RWPE1 (cell line): ENCODE results near the gene MAP7D3.

ENCODE experiments used
- CTCF ChIA-PET: fragments of 350-600 bp; sonication (Branson Sonifier 250); formaldehyde crosslinking; extraction: SDS; loops from one replicate; lab custom pipeline; 2021; lab: Yijun Ruan, JAX
- POLR2A ChIA-PET: fragments of 400-600 bp; formaldehyde crosslinking; extraction: SDS; loops from one replicate; lab custom pipeline; 2020; ENCODE audit warnings: antibody characterized with exemption; ENCODE audit not compliant: low non-redundant PET; lab: Yijun Ruan, JAX
- DNase-seq: peaks from one replicate; pipeline ENCODE4 v3.0.0; 2012; ENCODE audit warnings: low spot score
- H3K27ac ChIP-seq: fragments of 450-650 bp; 2 replicates; pipeline ENCODE4 v1.5.1; 2017
- TF ChIP-seq, protein P1 (sequence below): fragments of 450-650 bp; conservative IDR thresholded peaks from 2 replicates; pipeline ENCODE4 v1.5.1; 2017; ENCODE audit warnings: low read depth, mild to moderate bottlenecking

The MAP7D3 gene

DNA sequence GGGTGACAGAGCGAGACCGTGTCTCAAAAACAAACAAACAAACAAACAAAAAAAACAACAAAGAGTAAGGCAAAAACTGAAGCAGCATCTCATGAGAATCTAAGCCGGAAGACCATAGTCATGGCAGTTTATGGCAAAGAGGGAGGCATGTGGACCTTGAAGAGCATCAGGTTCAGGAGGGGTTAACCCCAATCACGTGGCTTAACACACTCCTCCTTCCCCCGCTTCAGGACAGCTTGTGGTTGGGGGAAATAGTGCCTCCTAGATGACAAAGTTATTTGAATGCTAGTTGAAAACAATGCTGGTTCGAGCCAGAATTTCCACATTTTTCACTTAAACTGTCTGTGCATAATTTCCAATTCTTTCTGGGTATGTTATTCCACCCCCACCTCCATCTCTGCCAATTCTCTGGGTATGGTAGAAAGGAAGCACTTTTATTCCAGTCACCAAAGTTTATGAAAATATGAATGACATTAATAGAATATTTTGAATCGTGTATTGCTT, 11.7 kb upstream of the MAP7D3 start:
- no peak overlapping the region for H3K27ac ChIP-seq
- DNase-seq = no peak
- CTCF ChIA-PET = no interaction called here
- TF ChIP-seq, protein P1, sequence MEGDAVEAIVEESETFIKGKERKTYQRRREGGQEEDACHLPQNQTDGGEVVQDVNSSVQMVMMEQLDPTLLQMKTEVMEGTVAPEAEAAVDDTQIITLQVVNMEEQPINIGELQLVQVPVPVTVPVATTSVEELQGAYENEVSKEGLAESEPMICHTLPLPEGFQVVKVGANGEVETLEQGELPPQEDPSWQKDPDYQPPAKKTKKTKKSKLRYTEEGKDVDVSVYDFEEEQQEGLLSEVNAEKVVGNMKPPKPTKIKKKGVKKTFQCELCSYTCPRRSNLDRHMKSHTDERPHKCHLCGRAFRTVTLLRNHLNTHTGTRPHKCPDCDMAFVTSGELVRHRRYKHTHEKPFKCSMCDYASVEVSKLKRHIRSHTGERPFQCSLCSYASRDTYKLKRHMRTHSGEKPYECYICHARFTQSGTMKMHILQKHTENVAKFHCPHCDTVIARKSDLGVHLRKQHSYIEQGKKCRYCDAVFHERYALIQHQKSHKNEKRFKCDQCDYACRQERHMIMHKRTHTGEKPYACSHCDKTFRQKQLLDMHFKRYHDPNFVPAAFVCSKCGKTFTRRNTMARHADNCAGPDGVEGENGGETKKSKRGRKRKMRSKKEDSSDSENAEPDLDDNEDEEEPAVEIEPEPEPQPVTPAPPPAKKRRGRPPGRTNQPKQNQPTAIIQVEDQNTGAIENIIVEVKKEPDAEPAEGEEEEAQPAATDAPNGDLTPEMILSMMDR = no peak
- POLR2A ChIA-PET = no interaction called here

DNA sequence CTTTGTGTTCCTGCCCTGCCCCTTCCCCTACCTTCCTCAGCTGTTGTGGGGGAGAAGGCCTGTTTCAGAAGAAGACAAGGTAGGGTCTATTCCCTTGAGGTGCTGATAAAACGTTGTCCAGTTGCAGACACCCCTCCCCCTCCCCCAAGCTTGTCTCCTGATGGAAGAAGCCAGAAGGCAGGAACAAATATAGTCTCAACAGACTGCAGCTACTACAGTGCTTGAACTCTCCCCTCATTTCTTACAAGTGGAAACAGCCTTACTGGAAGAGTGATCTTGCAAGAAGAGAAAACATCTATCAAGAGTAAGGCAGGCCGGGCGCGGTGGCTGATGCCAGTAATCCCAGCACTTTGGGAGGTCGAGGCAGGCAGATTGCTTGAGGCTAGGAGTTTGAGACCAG, 11.0 kb upstream of the MAP7D3 start:
- H3K27ac ChIP-seq = no peak overlapping the region
- POLR2A ChIA-PET = no interaction called here
- TF ChIP-seq, protein P1 = no peak
- CTCF ChIA-PET = no interaction called here
- DNase-seq = no peak

DNA sequence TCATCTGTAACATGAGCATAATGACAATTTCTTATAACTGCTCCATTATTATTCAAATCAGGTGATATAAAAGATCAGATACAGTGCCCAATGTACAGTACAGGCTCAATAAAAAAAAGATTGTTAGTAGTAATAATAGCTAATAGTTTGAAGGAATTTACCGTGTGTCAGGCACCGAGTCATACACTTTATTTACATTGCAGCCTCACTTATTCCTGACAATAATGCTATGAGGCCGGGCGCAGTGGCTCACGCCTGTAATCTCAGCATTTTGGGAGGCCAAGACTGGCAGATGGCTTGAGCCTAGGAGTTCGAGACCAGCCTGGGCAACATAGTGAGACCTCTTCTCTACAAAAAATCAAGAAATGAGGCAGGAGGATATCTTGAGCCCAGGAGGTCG, 10.1 kb upstream of the MAP7D3 start:
- CTCF ChIA-PET = no interaction called here
- TF ChIP-seq, protein P1 = no peak
- no peak overlapping the region for H3K27ac ChIP-seq
- no peak for DNase-seq
- POLR2A ChIA-PET = no interaction called here

DNA sequence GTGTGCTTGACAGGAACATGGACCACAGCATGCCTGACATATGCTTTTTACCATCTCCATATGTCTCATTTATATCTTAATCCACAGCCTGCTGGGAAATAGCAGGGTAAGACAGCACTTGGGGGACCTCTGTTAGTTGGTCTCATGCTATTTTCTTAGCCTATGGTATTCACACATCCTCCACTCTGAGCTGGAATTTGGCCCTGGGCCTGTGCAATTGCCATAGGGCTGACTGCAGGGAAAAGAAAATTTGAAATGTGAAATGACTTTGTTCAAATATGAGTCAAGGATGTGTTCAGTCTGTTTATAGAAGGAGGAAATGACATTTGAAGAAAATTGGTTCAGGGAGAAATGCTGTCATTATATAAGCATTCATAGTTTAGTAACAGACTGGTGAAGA, 9.6 kb upstream of the MAP7D3 start:
- DNase-seq = no peak
- CTCF ChIA-PET = no interaction called here
- POLR2A ChIA-PET = no interaction called here
- no peak overlapping the region for H3K27ac ChIP-seq
- TF ChIP-seq, protein P1 = no peak

DNA sequence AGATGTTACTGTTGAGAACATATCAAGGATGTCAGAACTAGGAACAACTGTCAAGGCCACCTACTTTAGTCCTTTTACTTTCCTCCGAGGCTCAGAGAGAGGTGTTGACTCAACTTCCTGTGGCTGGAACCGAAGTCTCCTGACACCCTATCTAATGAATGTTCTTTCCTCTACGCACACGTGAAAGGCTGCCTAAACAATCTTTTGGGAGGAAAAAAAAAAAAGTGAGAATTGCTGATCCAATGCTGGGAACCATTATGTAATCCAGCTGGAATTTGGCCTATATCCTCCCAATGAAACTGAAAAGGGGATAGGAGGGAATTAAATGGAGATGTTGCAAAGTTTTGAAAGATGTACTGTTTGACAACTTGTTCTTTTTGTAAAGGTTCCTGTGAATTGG, 8.3 kb upstream of the MAP7D3 start:
- CTCF ChIA-PET = interaction anchor here (0.7 to 1.1 kb wide), 2 partner anchors 9 to 229 kb away, joined by 3 read pairs; no protein-coding TSS in a partner anchor
- no peak for DNase-seq
- no peak overlapping the region for H3K27ac ChIP-seq
- POLR2A ChIA-PET = no interaction called here
- TF ChIP-seq, protein P1 = no peak

DNA sequence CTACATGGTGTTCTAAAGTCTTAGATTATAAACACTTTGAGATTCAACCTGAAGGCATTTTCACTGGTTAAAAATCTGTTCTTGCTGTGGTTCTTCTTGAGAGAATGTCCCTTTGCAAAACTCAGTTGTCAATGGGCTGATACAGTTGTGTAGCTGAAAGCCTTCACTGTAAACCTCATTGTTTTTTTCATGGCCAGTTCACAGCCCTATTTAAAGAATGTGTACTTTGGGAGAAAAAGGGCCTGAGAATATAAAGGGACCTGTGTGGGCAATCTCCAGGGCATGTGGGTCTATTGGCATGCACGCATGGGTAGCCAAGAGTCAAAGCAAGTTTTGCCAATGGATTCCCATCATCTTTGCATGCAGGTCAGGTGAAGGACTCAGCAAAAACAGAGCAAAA, 7.8 kb upstream of the MAP7D3 start:
- POLR2A ChIA-PET = no interaction called here
- CTCF ChIA-PET = interaction anchor here (1.1 kb wide), 1 partner anchor 9 kb away, joined by 3 read pairs; no protein-coding TSS in a partner anchor

More for the DNA sequence above, 7.8 kb upstream of the MAP7D3 start:
- TF ChIP-seq, protein P1 = no peak
- no peak for DNase-seq
- H3K27ac ChIP-seq = no peak overlapping the region
